K562 (cell line): ENCODE data around the gene RO60. TPM values are rescaled to one million over a fixed set of nuclear protein-coding genes. Genes with fewer than 3 reads are reported as not detected.

ENCODE experiments used
- ATAC-seq: fragments of 200-7000 bp; cut with Tn5 transposase; 3 replicates; pipeline ENCODE4 v1.9.1; 2020; ENCODE audit warnings: moderate library complexity
- BruUV-seq: library from RNA; stranded (reverse); fragments of 400-500 nt; replicated peaks from 2 replicates; lab custom pipeline; 2021; lab: Mats Ljungman, UMichigan
- CTCF ChIA-PET: fragments of 300-600 bp; formaldehyde crosslinking; extraction: SDS; loops from one replicate; lab custom pipeline; 2021; ENCODE audit warnings: low intra/inter-chr PET ratio; lab: Yijun Ruan, JAX
- POLR2A ChIA-PET: fragments of 300-600, 350-650 bp; sonication (Branson Sonifier 250); formaldehyde crosslinking; extraction: SDS; loops from one replicate; lab custom pipeline; 2021; ENCODE audit warnings: antibody characterized with exemption, inconsistent platforms; lab: Yijun Ruan, JAX
- DNase-seq, 4 experiments: peaks; one replicate each; pipeline versions ENCODE4 v3.0.0 to v3.0.0-alpha.2; 2011 to 2018; ENCODE audit warnings: low spot score in 3 of 4, mixed read lengths in 3 of 4; ENCODE audit errors: extremely low read depth in 1 of 4
- FAIRE-seq: peaks from 2 replicates; lab custom pipeline; 2011; peaks lifted over from hg19 to GRCh38; lab: Jason Lieb, UNC
- H2AFZ ChIP-seq: 2 replicates; pipeline ENCODE4 v1.6.0; 2011; ENCODE audit warnings: low read depth, low read length, control low read depth, inconsistent platforms
- H3K27ac ChIP-seq: fragments of 200-600 bp; 3 replicates; pipeline ENCODE4 v1.8.0; 2011; ENCODE audit warnings: low read depth, mild to moderate bottlenecking, control low read depth, inconsistent platforms, low read length, moderate library complexity, mixed read lengths; ENCODE audit errors: extremely low read depth
- H3K27me3 ChIP-seq, 2 experiments: fragments of 300-600 bp in 1 of 2; 2 replicates in 1 of 2; 3 replicates in 1 of 2; pipeline versions ENCODE4 v1.6.0 to v1.8.0; 2011; ENCODE audit warnings: inconsistent platforms in 2 of 2, low read length in 2 of 2, mild to moderate bottlenecking in 1 of 2, mixed read lengths in 1 of 2, moderate library complexity in 1 of 2; ENCODE audit not compliant: control insufficient read depth in 2 of 2, insufficient read depth in 2 of 2
- H3K36me3 ChIP-seq: fragments of 300-600 bp; 3 replicates; pipeline ENCODE4 v1.8.0; 2011; ENCODE audit warnings: mild to moderate bottlenecking, low read length, inconsistent platforms; ENCODE audit not compliant: control insufficient read depth, insufficient read depth
- H3K4me1 ChIP-seq, 2 experiments: fragments of 200-600 bp in 1 of 2; replicated peaks in 1 of 2; 2 replicates in 1 of 2; 3 replicates in 1 of 2; pipeline versions ENCODE4 v1.5.1 to v1.8.0; 2011; ENCODE audit warnings: inconsistent platforms in 2 of 2, low read length in 2 of 2, mild to moderate bottlenecking in 1 of 2, mixed read lengths in 1 of 2, moderate library complexity in 1 of 2; ENCODE audit not compliant: control insufficient read depth in 2 of 2, insufficient read depth in 2 of 2
- H3K4me2 ChIP-seq: 2 replicates; pipeline ENCODE4 v1.6.1; 2011; ENCODE audit warnings: low read length, control low read depth, inconsistent platforms, mixed read lengths; ENCODE audit not compliant: insufficient read depth
- H3K4me3 ChIP-seq: fragments of 200-600 bp; sonication (generic), shearing (Covaris generic); 2 replicates; pipeline ENCODE4 v1.5.1; 2016; ENCODE audit warnings: control low read depth, inconsistent platforms
- H3K79me2 ChIP-seq: fragments of 200-600 bp; 3 replicates; pipeline ENCODE4 v1.8.0; 2011; ENCODE audit warnings: low read length, inconsistent platforms; ENCODE audit not compliant: control insufficient read depth, insufficient read depth
- H3K9ac ChIP-seq, 2 experiments: 2 replicates each; pipeline versions ENCODE4 v1.6.0 to v1.6.1; 2011; ENCODE audit warnings: low read depth in 2 of 2, low read length in 2 of 2, control low read depth in 1 of 2, inconsistent platforms in 1 of 2, mild to moderate bottlenecking in 1 of 2, mixed read lengths in 1 of 2; ENCODE audit not compliant: insufficient read depth in 1 of 2
- H3K9me1 ChIP-seq: one replicate; pipeline ENCODE4 v1.6.0; 2011; ENCODE audit warnings: inconsistent platforms, mild to moderate bottlenecking, low read length, moderate library complexity; ENCODE audit not compliant: control insufficient read depth, insufficient read depth
- H3K9me3 ChIP-seq: replicated peaks from 2 replicates; pipeline ENCODE4 v1.5.1; 2011; ENCODE audit warnings: low read depth, low read length, inconsistent platforms; ENCODE audit not compliant: control insufficient read depth, insufficient read depth
- H4K20me1 ChIP-seq: replicated peaks from 2 replicates; pipeline ENCODE4 v1.6.1; 2011; ENCODE audit warnings: low read length, inconsistent platforms, mixed read lengths; ENCODE audit not compliant: control insufficient read depth, insufficient read depth
- ADNP ChIP-seq: fragments of 200-800 bp; sonication (Bioruptor generic); IDR thresholded peaks from 2 replicates; pipeline ENCODE4 v1.6.1; 2016; ENCODE audit warnings: missing genetic modification characterization, missing compliant biosample characterization
- CBFA2T2 ChIP-seq: fragments of 450-650 bp; conservative IDR thresholded peaks from 2 replicates; pipeline ENCODE4 v1.6.1; 2017; ENCODE audit warnings: mild to moderate bottlenecking
- FOXJ2 ChIP-seq: fragments of 200-800 bp; sonication (Bioruptor generic); IDR thresholded peaks from 2 replicates; pipeline ENCODE4 v1.6.1; 2016; ENCODE audit warnings: missing genetic modification characterization, missing compliant biosample characterization
- KLF6 ChIP-seq: fragments of 250-450 bp; sonication (Bioruptor Pico); IDR thresholded peaks from 2 replicates; pipeline ENCODE4 v1.4.0; 2020; ENCODE audit warnings: mild to moderate bottlenecking, moderate library complexity, borderline replicate concordance
- NBN ChIP-seq: fragments of 450-650 bp; IDR thresholded peaks from 2 replicates; pipeline ENCODE4 v1.6.1; 2016; ENCODE audit warnings: low read depth, mild to moderate bottlenecking
- RBM17 ChIP-seq: fragments of 200-400 bp; formaldehyde crosslinking; IDR thresholded peaks from 2 replicates; pipeline ENCODE4 v1.6.1; 2017; ENCODE audit warnings: low read depth, mild to moderate bottlenecking, low read length, borderline replicate concordance
- TBL1XR1 ChIP-seq, 2 experiments: IDR thresholded peaks; 2 replicates each; pipeline ENCODE4 v1.6.1; 2012; ENCODE audit warnings: improper control_type of control experiment in 2 of 2, low read length in 2 of 2, mild to moderate bottlenecking in 1 of 2
- TGIF2 ChIP-seq: sonication (generic); formaldehyde crosslinking; IDR thresholded peaks from 2 replicates; pipeline ENCODE4 v1.8.1; 2022; ENCODE audit warnings: mild to moderate bottlenecking, missing genetic modification reagents, moderate library complexity
- ZNF184 ChIP-seq: sonication (generic); formaldehyde crosslinking; IDR thresholded peaks from 2 replicates; pipeline ENCODE4 v1.5.0; 2020; ENCODE audit warnings: missing genetic modification reagents
- ZNF253 ChIP-seq: fragments of 250-450 bp; sonication (Bioruptor Pico); conservative IDR thresholded peaks from 2 replicates; pipeline ENCODE4 v1.6.1; 2021; ENCODE audit warnings: mild to moderate bottlenecking
- ZNF384 ChIP-seq: IDR thresholded peaks from 2 replicates; pipeline ENCODE4 v1.6.1; 2012; ENCODE audit warnings: low read depth, low read length, improper control_type of control experiment
- ZZZ3 ChIP-seq: fragments of 450-650 bp; IDR thresholded peaks from 2 replicates; pipeline ENCODE4 v1.6.1; 2016; ENCODE audit warnings: antibody characterized with exemption, mild to moderate bottlenecking, moderate library complexity
- WGBS: fragments of 100-300 bp; shearing (Covaris generic); methylation state at CpG from one replicate; pipeline ENCODE4 v1.1.6; 2016; ENCODE audit warnings: low coverage, mixed read lengths; ENCODE audit not compliant: insufficient coverage; ENCODE audit errors: missing lambda C conversion rate; 5-methylcytosine and 5-hydroxymethylcytosine counted together
- in situ Hi-C: fragments of 300-500 bp; cut with MboI; formaldehyde crosslinking; loops from 4 replicates; pipeline ENCODE4 v1.15.0; 2018; ENCODE audit warnings: inconsistent platforms, mixed read lengths
- intact Hi-C: fragments of 100-400 bp; cut with micrococcal nuclease; formaldehyde crosslinking; loops from 2 replicates; pipeline ENCODE4 v1.14.2; 2022
- polyA plus RNA-seq, 8 experiments: library from polyadenylated mRNA; depleted of rRNA in 4 of 8; stranded (reverse) in 5 of 8; unstranded in 3 of 8; fragments of >200 nt; fragmentation: Nextera tagmentation in 2 of 8; fragmentation: Illumina TruSeq in 1 of 8; extraction: Ambion mirVana in 2 of 8; extraction: Trizol in 1 of 8; gene quantifications; 2 replicates each; pipeline versions ENCODE4 v1.2.1 to v1.2.3, GENCODE V29; 2011 to 2014; ENCODE audit warnings: inconsistent platforms in 1 of 8, missing spikeins in 1 of 8
- total RNA-seq, 7 experiments: library from RNA; depleted of rRNA in 6 of 7; stranded (reverse); fragments of >200 nt in 6 of 7; fragmentation: Illumina TruSeq in 2 of 7; extraction: Trizol in 2 of 7; gene quantifications; 2 replicates each; pipeline versions ENCODE4 v1.2.1 to v1.2.3, GENCODE V29; 2011 to 2021; ENCODE audit warnings: low replicate concordance in 1 of 7

Gene RO60
- total and polyA plus RNA-seq, 9 of the 15 experiments (the other 6 are each of a cell fraction or from before 2014, with no cell fraction given), result 24.9 to 187 (median 101) TPM

- in situ Hi-C loops (no loop called here), intact Hi-C loops (no loop called here)
- H3K9me3 ChIP-seq, result no peaks in the 10 kb centered on the region
- no peak overlapping the region for H3K4me2 ChIP-seq
- H3K27me3 ChIP-seq, result no peaks in the 10 kb centered on the region
- POLR2A ChIA-PET, result interaction anchor here (0.6 to 1.6 kb wide), 5 partner anchors 9 to 49 kb away, joined by 3 to 6 read pairs (median 3); no protein-coding TSS in a partner anchor
- no peaks in the 10 kb centered on the region for H3K4me1 ChIP-seq
- H3K4me3 ChIP-seq, result no peak overlapping the region
- no peaks in the 10 kb centered on the region for H3K9me1 ChIP-seq
- CTCF ChIA-PET, result no interaction called here
- TF ChIP-seq TBL1XR1 (IDR thresholded peaks at IDR 0.05; ENCODE audit: low read length in 2 of 2), result no peak
- TF ChIP-seq ZNF384, result peak; percentile 36; the same call in 1 of the 2 replicates
- TF ChIP-seq, all 486 proteins: peak for 1
- no peak overlapping the region for H3K27ac ChIP-seq
- H3K79me2 ChIP-seq, result no peaks in the 10 kb centered on the region
- 57% methylated on average over 3 of the region's 3 CpGs for WGBS
- no peak for DNase-seq
- H2AFZ ChIP-seq, result no peak overlapping the region
- no TSS peak for BruUV-seq
- no peaks in the 10 kb centered on the region for H4K20me1 ChIP-seq
- FAIRE-seq, result no peak
- H3K9ac ChIP-seq, result no peak overlapping the region
- ATAC-seq, result peak; percentile 40
- peaks cover 81% of the 10 kb centered on the region for H3K36me3 ChIP-seq
These were observed 28.5 kb downstream of the RO60 start for GRCh38 chr1:193087893-193088292.

- H2AFZ ChIP-seq, result no peak overlapping the region
- H3K9me3 ChIP-seq, result no peaks in the 10 kb centered on the region
- H3K79me2 ChIP-seq, result no peaks in the 10 kb centered on the region
- ATAC-seq (no peak), DNase-seq (no peak), FAIRE-seq (no peak)
- no peak overlapping the region for H3K27ac ChIP-seq
- no peak overlapping the region for H3K4me2 ChIP-seq
- POLR2A ChIA-PET, result interaction anchor here (1.0 kb wide), 1 partner anchor 13 kb away, joined by 3 read pairs; no protein-coding TSS in a partner anchor
- no peaks in the 10 kb centered on the region for H4K20me1 ChIP-seq
- CTCF ChIA-PET, result no interaction called here
- WGBS, result 75% methylated on average over 1 of the region's 1 CpG
- H3K9me1 ChIP-seq, result no peaks in the 10 kb centered on the region
- H3K4me3 ChIP-seq, result no peak overlapping the region
- no peak overlapping the region for H3K9ac ChIP-seq
- peaks cover 75% of the 10 kb centered on the region for H3K36me3 ChIP-seq
- intact Hi-C loops (no loop called here), in situ Hi-C loops (no loop called here)
- H3K4me1 ChIP-seq, result no peaks in the 10 kb centered on the region
- TF ChIP-seq RBM17, result no peak
- no peak for TF ChIP-seq ZZZ3
- no peak for TF ChIP-seq TGIF2 (CRISPR knock-in tag)
- no peak for TF ChIP-seq KLF6 (CRISPR knock-in tag)
- no peak for TF ChIP-seq CBFA2T2
- TF ChIP-seq ZNF184 (CRISPR knock-in tag), result no peak
- TF ChIP-seq NBN, result no peak
- no peak for TF ChIP-seq FOXJ2 (tag)
- TF ChIP-seq ZNF253 (CRISPR knock-in tag), result no peak
- TF ChIP-seq ADNP, result no peak
- no peaks in the 10 kb centered on the region for H3K27me3 ChIP-seq
- BruUV-seq, result no TSS peak
These were observed 31.5 kb downstream of the RO60 start for GRCh38 chr1:193090865-193091264.
